Embryonic facial prominence (tissue), 1 donor: ENCODE results near the gene MOSPD2.

ENCODE experiments used
- DNase-seq: peaks from one replicate; pipeline ENCODE4 v3.0.0-alpha.2; 2016; ENCODE audit errors: extremely low spot score

MOSPD2 gene

GRCh38 chrX:14872851-14873675 is at the start of gene MOSPD2, which contains the start of gene FANCB:
TSS of gene MOSPD2 (plus strand) at chrX:14873421. CDS start at chrX:14873529, 108 bp downstream.
TSS of gene FANCB (minus strand) at chrX:14873069. CDS start at chrX:14865510, 7,559 bp downstream.
- DNase-seq, result peak; percentile 82

GRCh38 chrX:14825851-14826250 is 47.4 kb upstream of the MOSPD2 start:
- no peak for DNase-seq

GRCh38 chrX:14826319-14826718 is 46.9 kb upstream of the MOSPD2 start:
- DNase-seq, result no peak

GRCh38 chrX:14829643-14830042 is 43.6 kb upstream of the MOSPD2 start:
- DNase-seq, result no peak

GRCh38 chrX:14832151-14832550 is 41.1 kb upstream of the MOSPD2 start:
- no peak for DNase-seq

GRCh38 chrX:14832586-14832985 is 40.6 kb upstream of the MOSPD2 start:
- no peak for DNase-seq

- DNase-seq, result no peak
These were observed 36.1 kb upstream of the MOSPD2 start for GRCh38 chrX:14837155-14837554.

GRCh38 chrX:14843666-14844065 is 29.6 kb upstream of the MOSPD2 start:
- no peak for DNase-seq

GRCh38 chrX:14851526-14851925 is 21.7 kb upstream of the MOSPD2 start:
- no peak for DNase-seq

GRCh38 chrX:14864631-14865030 is 8.6 kb upstream of the MOSPD2 start:
- no peak for DNase-seq

GRCh38 chrX:14865201-14865600 is 8.0 kb upstream of the MOSPD2 start:
- no peak for DNase-seq

- DNase-seq, result no peak
These were observed 1.5 kb upstream of the MOSPD2 start for GRCh38 chrX:14871767-14872166.

GRCh38 chrX:14872355-14872754 is 866 bp upstream of the MOSPD2 start:
- no peak for DNase-seq

- no peak for DNase-seq
These were observed 442 bp downstream of the MOSPD2 start for GRCh38 chrX:14873676-14874049.

GRCh38 chrX:14875624-14876023 is 2.4 kb downstream of the MOSPD2 start:
- DNase-seq, result no peak

- DNase-seq, result no peak
These were observed 10.6 kb downstream of the MOSPD2 start for GRCh38 chrX:14883826-14884225.

GRCh38 chrX:14884714-14885113 is 11.5 kb downstream of the MOSPD2 start:
- no peak for DNase-seq

GRCh38 chrX:14886252-14886651 is 13.0 kb downstream of the MOSPD2 start:
- DNase-seq, result no peak

- no peak for DNase-seq
These were observed 23.1 kb downstream of the MOSPD2 start for GRCh38 chrX:14896273-14896672.

- DNase-seq, result no peak
These were observed 23.8 kb downstream of the MOSPD2 start for GRCh38 chrX:14897042-14897441.

- no peak for DNase-seq
These were observed 26.4 kb downstream of the MOSPD2 start for GRCh38 chrX:14899607-14900006.

- DNase-seq, result no peak
These were observed 29.3 kb downstream of the MOSPD2 start for GRCh38 chrX:14902537-14902936.

GRCh38 chrX:14903891-14904290 is 30.7 kb downstream of the MOSPD2 start:
- no peak for DNase-seq

- DNase-seq, result no peak
These were observed 40.0 kb downstream of the MOSPD2 start for GRCh38 chrX:14913241-14913640.
